Smooth muscle cell (in vitro differentiated cells): ENCODE results near the gene FBXW4. TPM values are rescaled to one million over a fixed set of nuclear protein-coding genes. Genes with fewer than 3 reads are reported as not detected.

Experiments
- DNase-seq: peaks from one replicate; lab custom pipeline; 2025; ENCODE audit not compliant: unreplicated experiment; lab: John Stamatoyannopoulos, UW
- H2AFZ ChIP-seq: fragments of 200-600 bp; sonication (generic); 2 replicates; pipeline ENCODE4 v1.6.0; 2016; ENCODE audit warnings: antibody characterized with exemption, low read depth, mild to moderate bottlenecking
- H3F3A ChIP-seq: fragments of 200-600 bp; sonication (generic); 2 replicates; pipeline ENCODE4 v1.6.0; 2017; ENCODE audit warnings: antibody characterized with exemption, low read depth
- H3K27ac ChIP-seq: fragments of 200-600 bp; sonication (generic); 2 replicates; pipeline ENCODE4 v1.5.1; 2016; ENCODE audit warnings: low read depth, mild to moderate bottlenecking
- H3K27me3 ChIP-seq: fragments of 200-600 bp; sonication (generic); 2 replicates; pipeline ENCODE4 v1.6.1; 2016; ENCODE audit warnings: low read depth, mild to moderate bottlenecking
- H3K36me3 ChIP-seq: fragments of 200-600 bp; sonication (generic); 2 replicates; pipeline ENCODE4 v1.5.1; 2016; ENCODE audit warnings: low read depth
- H3K4me1 ChIP-seq: fragments of 200-600 bp; sonication (generic); 2 replicates; pipeline ENCODE4 v1.5.1; 2016; ENCODE audit warnings: low read depth
- H3K4me2 ChIP-seq: fragments of 200-600 bp; sonication (generic); 2 replicates; pipeline ENCODE4 v1.6.0; 2016; ENCODE audit warnings: mild to moderate bottlenecking
- H3K4me3 ChIP-seq: fragments of 200-600 bp; sonication (generic); 2 replicates; pipeline ENCODE4 v1.5.1; 2016; ENCODE audit warnings: mild to moderate bottlenecking
- H3K79me2 ChIP-seq: fragments of 200-600 bp; sonication (generic); 2 replicates; pipeline ENCODE4 v1.6.0; 2016; ENCODE audit warnings: low read depth, mild to moderate bottlenecking
- H3K9ac ChIP-seq: fragments of 200-600 bp; sonication (generic); 2 replicates; pipeline ENCODE4 v1.6.0; 2016; ENCODE audit warnings: low read depth
- H3K9me3 ChIP-seq: fragments of 200-600 bp; sonication (generic); replicated peaks from 2 replicates; pipeline ENCODE4 v1.5.1; 2016; ENCODE audit warnings: low read depth
- H4K20me1 ChIP-seq: fragments of 200-600 bp; sonication (generic); 2 replicates; pipeline ENCODE4 v1.6.0; 2016; ENCODE audit warnings: low read depth
- WGBS: methylation state at CpG from one replicate; pipeline ENCODE4 v1.1.7; 2016; ENCODE audit warnings: low lambda C conversion rate; 5-methylcytosine and 5-hydroxymethylcytosine counted together
- polyA plus RNA-seq: library from polyadenylated mRNA; unstranded; fragments of >200 nt; fragmentation: Nextera tagmentation; extraction: Ambion mirVana; gene quantifications from 2 replicates; pipeline ENCODE4 v1.2.1, GENCODE V29; 2016
- total RNA-seq: library from RNA; depleted of rRNA; stranded (reverse); fragments of >200 nt; gene quantifications from 2 replicates; pipeline ENCODE4 v1.2.3, GENCODE V29; 2014
- TF ChIP-seq, protein P1 (sequence below): fragments of 200-600 bp; sonication (generic); IDR thresholded peaks from 2 replicates; pipeline ENCODE4 v1.5.1; 2017; ENCODE audit warnings: borderline replicate concordance, mild to moderate bottlenecking, antibody characterized with exemption; ENCODE audit not compliant: insufficient read depth, poor library complexity, severe bottlenecking

The FBXW4 gene
- total and polyA plus RNA-seq, 2 experiments from 2014 or later = 7.2 to 12.1 TPM

DNA sequence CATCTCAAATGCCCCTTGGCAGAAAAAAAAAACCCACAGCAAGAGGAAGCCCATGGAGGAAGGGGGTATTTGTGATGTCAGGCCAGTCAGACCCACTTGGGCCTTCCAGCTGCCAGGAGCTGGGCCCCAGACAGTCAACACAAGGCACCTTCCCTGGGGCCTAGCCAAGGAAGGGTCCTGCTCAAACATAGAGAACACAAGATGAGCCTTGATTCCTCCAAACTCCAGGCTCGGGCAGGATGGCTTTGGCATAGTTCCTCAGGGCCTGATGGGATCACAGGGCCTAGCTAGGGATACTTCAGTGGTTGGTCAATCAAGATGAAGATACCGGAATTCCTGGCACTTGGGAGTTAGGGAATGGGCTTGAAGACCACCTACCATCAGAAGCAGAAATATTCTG is 76.1 kb downstream of the FBXW4 start:
- 92% methylated on average over 2 of the region's 2 CpGs for WGBS
- H3F3A ChIP-seq = no peaks in the 10 kb centered on the region
- no peak overlapping the region for H3K4me2 ChIP-seq

DNA sequence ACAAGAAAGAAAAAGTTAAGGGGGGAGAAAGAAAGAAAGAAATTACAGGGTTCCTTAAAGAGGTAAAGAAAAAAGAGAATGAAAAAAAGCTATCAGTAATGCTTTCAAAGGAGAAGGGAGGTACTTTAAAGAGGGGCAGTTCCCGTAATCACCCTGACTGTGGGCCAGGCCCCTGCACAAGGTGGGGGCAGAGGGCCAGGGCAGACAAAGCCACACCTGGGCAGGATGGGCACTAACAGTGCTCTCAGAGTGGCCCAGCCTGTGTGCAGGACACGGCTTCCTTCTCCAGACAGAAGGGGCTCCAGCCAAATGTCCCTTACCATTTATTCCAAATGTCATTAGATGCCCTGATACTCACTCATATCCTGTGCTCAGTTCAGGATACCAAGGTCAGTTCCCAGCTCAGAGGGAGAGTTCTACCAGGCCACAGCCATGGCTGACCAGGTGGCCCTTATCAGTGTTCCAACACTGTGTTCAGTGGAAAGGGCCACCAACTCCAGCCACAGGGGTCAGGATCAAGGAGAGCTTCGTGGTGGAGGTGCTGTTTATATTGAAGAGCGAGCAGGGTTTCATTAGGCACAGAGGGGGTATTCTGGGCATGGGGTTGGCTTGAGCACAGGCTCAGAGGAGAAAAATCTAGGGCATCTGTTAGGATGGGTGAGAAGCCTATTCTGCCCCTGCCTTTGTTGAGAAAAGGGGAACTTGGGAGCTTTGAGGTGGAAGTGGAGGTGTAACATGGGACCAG is 77.0 kb downstream of the FBXW4 start:
- no peak for DNase-seq
- Histone ChIP-seq H3K36me3 (no peaks in the 10 kb centered on the region), H3K9me3 (no peaks in the 10 kb centered on the region), H4K20me1 (peaks cover 4% of the 10 kb centered on the region), H3K4me1 (peaks cover 34% of the 10 kb centered on the region), H2AFZ (no peak overlapping the region), H3K79me2 (no peaks in the 10 kb centered on the region), H3K27ac (no peak overlapping the region), H3K27me3 (no peaks in the 10 kb centered on the region), H3F3A (no peaks in the 10 kb centered on the region), H3K4me2 (no peak overlapping the region), H3K9ac (no peak overlapping the region), H3K4me3 (no peak overlapping the region)
- TF ChIP-seq, protein P1, sequence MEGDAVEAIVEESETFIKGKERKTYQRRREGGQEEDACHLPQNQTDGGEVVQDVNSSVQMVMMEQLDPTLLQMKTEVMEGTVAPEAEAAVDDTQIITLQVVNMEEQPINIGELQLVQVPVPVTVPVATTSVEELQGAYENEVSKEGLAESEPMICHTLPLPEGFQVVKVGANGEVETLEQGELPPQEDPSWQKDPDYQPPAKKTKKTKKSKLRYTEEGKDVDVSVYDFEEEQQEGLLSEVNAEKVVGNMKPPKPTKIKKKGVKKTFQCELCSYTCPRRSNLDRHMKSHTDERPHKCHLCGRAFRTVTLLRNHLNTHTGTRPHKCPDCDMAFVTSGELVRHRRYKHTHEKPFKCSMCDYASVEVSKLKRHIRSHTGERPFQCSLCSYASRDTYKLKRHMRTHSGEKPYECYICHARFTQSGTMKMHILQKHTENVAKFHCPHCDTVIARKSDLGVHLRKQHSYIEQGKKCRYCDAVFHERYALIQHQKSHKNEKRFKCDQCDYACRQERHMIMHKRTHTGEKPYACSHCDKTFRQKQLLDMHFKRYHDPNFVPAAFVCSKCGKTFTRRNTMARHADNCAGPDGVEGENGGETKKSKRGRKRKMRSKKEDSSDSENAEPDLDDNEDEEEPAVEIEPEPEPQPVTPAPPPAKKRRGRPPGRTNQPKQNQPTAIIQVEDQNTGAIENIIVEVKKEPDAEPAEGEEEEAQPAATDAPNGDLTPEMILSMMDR = no peak
- 95% methylated on average over 4 of the region's 4 CpGs for WGBS

More for the DNA sequence above, 76.1 kb downstream of the FBXW4 start:
- peaks cover 30% of the 10 kb centered on the region for H3K4me1 ChIP-seq
- H3K4me3 ChIP-seq = no peak overlapping the region
- no peaks in the 10 kb centered on the region for H3K9me3 ChIP-seq
- H3K36me3 ChIP-seq = peaks cover 6% of the 10 kb centered on the region
- no peak overlapping the region for H2AFZ ChIP-seq
- TF ChIP-seq, protein P1 = no peak
- no peak overlapping the region for H3K27ac ChIP-seq
- H3K27me3 ChIP-seq = no peaks in the 10 kb centered on the region
- H4K20me1 ChIP-seq = peaks cover 4% of the 10 kb centered on the region
- no peak for DNase-seq
- H3K9ac ChIP-seq = no peak overlapping the region
- no peaks in the 10 kb centered on the region for H3K79me2 ChIP-seq

DNA sequence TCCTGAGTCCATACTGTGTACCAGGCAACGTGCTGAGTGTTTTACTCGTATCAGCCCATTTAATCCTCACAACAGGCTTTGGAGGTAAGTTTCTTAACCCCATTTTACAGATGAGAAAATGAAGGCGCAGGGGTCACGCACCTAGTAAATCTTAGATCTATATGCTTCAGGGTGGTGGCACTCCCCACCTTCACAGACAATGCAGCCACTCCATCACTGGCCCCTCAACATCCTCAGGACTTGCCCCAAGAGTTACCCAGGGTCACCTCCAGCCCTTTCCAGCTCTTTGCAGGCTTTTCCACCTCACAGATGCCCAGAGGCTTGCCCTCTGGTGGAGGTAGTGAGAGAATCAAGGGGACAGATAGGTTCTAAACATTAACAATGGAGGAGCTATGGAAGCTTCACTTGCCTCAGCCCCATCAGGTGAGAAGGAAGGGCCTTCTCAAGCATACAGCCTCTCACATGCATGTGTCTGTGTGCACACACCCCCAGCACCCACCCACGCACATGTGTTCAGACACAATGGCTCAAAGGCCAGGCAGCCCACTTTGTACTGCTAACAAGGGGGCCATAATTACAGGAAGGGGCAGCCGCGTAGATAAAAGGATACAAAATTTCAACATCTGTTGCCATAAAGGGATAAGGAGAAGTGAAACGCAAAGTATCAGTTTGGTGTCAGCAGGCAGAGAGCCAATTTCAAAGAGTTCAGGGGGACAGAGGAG is 77.7 kb downstream of the FBXW4 start:
- WGBS = 91% methylated on average over 8 of the region's 8 CpGs
- no peaks in the 10 kb centered on the region for H3K27me3 ChIP-seq

More for the DNA sequence above, 77.7 kb downstream of the FBXW4 start:
- no peaks in the 10 kb centered on the region for H3K36me3 ChIP-seq
- H2AFZ ChIP-seq = no peak overlapping the region
- H3K4me3 ChIP-seq = no peak overlapping the region
- no peak overlapping the region for H3K9ac ChIP-seq
- H4K20me1 ChIP-seq = peaks cover 4% of the 10 kb centered on the region
- H3K4me1 ChIP-seq = peaks cover 35% of the 10 kb centered on the region
- no peak overlapping the region for H3K27ac ChIP-seq
- no peaks in the 10 kb centered on the region for H3K79me2 ChIP-seq
- H3K9me3 ChIP-seq = no peaks in the 10 kb centered on the region
- DNase-seq = no peak
- TF ChIP-seq, protein P1 = no peak
- H3K4me2 ChIP-seq = no peak overlapping the region
- H3F3A ChIP-seq = no peaks in the 10 kb centered on the region
